Osteocyte (in vitro differentiated cells): Measurements from ENCODE around the gene LHX8. TPM values are rescaled to one million over a fixed set of nuclear protein-coding genes. Genes with fewer than 3 reads are reported as not detected.

Experiments used
- DNase-seq: peaks from one replicate; pipeline ENCODE4 v3.0.0; 2021; ENCODE audit warnings: mixed read lengths; ENCODE audit not compliant: unreplicated experiment; ENCODE audit errors: extremely low spot score
- H3K27ac Mint-ChIP-seq: one replicate; pipeline ENCODE4 v1.8.0; 2021; ENCODE audit warnings: mild to moderate bottlenecking, mixed read lengths; ENCODE audit not compliant: unreplicated experiment
- H3K27me3 Mint-ChIP-seq: one replicate; pipeline ENCODE4 v1.8.0; 2021; ENCODE audit warnings: mixed read lengths; ENCODE audit not compliant: unreplicated experiment
- H3K36me3 Mint-ChIP-seq: one replicate; pipeline ENCODE4 v1.8.0; 2021; ENCODE audit warnings: mixed read lengths; ENCODE audit not compliant: unreplicated experiment
- H3K4me1 Mint-ChIP-seq: one replicate; pipeline ENCODE4 v1.8.0; 2021; ENCODE audit warnings: mixed read lengths; ENCODE audit not compliant: unreplicated experiment
- H3K4me3 Mint-ChIP-seq: one replicate; pipeline ENCODE4 v1.8.0; 2021; ENCODE audit warnings: mild to moderate bottlenecking, moderate library complexity, mixed read lengths; ENCODE audit not compliant: unreplicated experiment
- H3K9me3 Mint-ChIP-seq: one replicate; pipeline ENCODE4 v1.8.0; 2021; ENCODE audit warnings: mixed read lengths; ENCODE audit not compliant: unreplicated experiment
- total RNA-seq: library from RNA; stranded (reverse); gene quantifications from 2 replicates; pipeline ENCODE4 v1.2.1, GENCODE V29; 2021
- TF ChIP-seq, protein P1 (sequence below): fragments of 200-600 bp; sonication (generic); IDR thresholded peaks from 2 replicates; pipeline ENCODE4 v1.5.0; 2021; ENCODE audit warnings: antibody characterized with exemption, mild to moderate bottlenecking, moderate library complexity

LHX8 gene
- total RNA-seq, 1 donor from 2014 or later: not detected

DNA sequence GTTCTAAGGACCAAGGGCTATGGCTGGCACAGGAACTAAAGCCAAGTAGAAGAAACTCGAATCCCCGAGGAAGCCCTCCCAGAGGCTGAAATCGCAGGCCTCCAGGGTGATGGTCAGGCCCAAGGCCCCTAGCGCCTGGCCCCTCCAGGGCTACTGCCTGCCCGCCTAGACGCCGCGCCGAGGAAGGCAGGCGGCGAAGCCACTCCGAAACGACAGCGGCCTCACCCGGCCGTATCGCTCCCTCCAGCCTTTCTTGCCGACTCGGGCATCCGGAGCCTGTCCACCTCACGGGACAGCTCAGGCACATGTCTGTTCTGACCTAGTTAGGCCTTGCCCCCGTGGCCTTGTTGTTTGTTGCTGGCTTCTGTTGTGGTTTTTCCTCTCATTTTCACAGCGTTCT lies 9.7 kb upstream of the LHX8 start:
- Mint-ChIP-seq H3K4me1 (no peaks in the 10 kb centered on the region), H3K36me3 (no peaks in the 10 kb centered on the region), H3K4me3 (no peak overlapping the region), H3K9me3 (no peaks in the 10 kb centered on the region), H3K27me3 (peaks cover 28% of the 10 kb centered on the region), H3K27ac (no peak overlapping the region)
- TF ChIP-seq, protein P1, sequence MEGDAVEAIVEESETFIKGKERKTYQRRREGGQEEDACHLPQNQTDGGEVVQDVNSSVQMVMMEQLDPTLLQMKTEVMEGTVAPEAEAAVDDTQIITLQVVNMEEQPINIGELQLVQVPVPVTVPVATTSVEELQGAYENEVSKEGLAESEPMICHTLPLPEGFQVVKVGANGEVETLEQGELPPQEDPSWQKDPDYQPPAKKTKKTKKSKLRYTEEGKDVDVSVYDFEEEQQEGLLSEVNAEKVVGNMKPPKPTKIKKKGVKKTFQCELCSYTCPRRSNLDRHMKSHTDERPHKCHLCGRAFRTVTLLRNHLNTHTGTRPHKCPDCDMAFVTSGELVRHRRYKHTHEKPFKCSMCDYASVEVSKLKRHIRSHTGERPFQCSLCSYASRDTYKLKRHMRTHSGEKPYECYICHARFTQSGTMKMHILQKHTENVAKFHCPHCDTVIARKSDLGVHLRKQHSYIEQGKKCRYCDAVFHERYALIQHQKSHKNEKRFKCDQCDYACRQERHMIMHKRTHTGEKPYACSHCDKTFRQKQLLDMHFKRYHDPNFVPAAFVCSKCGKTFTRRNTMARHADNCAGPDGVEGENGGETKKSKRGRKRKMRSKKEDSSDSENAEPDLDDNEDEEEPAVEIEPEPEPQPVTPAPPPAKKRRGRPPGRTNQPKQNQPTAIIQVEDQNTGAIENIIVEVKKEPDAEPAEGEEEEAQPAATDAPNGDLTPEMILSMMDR: no peak
- DNase-seq: peak; percentile 74

DNA sequence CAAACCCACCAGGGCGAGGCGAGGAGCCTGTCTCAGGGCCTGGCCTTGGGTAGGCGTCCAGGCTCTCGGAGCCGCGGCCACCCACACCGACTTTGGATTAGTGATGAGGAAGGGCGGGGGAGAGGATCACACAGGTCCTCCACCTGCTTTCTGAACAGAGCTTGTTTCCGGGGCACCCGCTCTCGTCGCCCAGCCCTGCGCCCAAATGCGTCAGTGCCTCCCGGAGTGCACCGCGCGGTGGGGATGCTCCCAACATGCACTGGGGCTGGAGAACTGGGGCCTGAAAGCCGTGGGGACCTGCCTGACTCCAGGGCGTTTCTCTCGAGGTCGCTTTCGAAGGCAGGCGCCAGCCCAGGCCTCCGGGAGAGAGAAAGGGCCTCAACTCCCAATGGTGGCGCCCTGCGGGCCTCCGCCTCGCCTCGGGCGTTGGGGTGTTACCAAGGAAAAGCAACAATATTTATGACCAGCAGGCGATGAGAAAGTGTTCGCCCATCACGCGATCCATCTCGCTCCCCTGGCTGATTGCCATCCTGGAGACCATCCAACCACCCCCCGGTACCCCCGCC lies 8.9 kb upstream of the LHX8 start:
- Mint-ChIP-seq H3K9me3 (no peaks in the 10 kb centered on the region), H3K4me3 (no peak overlapping the region), H3K27ac (no peak overlapping the region), H3K4me1 (no peaks in the 10 kb centered on the region), H3K27me3 (peaks cover 35% of the 10 kb centered on the region), H3K36me3 (no peaks in the 10 kb centered on the region)
- DNase-seq: peak; percentile 83
- TF ChIP-seq, protein P1: no peak

DNA sequence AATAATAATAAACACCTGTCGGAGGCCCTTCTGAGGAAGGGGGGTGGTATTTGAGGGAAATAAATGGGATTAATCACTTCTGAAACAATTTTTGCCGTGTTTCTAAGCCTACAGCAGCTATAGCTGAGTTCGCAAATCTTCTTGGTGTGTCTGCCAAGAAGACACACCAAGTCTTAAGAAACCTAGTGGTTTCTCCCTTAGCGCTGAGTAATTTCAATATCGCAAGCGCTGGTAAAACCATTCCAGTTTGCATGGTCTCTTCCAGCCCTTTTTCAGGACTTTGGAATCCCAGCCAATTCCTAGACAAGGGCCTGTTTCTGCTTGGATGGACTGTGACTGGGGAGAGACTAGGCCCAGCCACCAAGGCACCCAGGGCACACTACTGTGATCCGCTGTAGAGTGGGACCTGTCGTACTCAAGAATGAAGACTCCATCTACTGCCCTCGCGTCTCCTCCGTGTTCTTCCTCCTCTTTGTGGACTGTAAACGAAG lies 7.5 kb upstream of the LHX8 start:
- H3K27ac Mint-ChIP-seq: no peak overlapping the region
- H3K9me3 Mint-ChIP-seq: no peaks in the 10 kb centered on the region
- H3K36me3 Mint-ChIP-seq: no peaks in the 10 kb centered on the region
- H3K4me1 Mint-ChIP-seq: no peaks in the 10 kb centered on the region
- TF ChIP-seq, protein P1: no peak
- peaks cover 49% of the 10 kb centered on the region for H3K27me3 Mint-ChIP-seq
- no peak for DNase-seq
- no peak overlapping the region for H3K4me3 Mint-ChIP-seq

DNA sequence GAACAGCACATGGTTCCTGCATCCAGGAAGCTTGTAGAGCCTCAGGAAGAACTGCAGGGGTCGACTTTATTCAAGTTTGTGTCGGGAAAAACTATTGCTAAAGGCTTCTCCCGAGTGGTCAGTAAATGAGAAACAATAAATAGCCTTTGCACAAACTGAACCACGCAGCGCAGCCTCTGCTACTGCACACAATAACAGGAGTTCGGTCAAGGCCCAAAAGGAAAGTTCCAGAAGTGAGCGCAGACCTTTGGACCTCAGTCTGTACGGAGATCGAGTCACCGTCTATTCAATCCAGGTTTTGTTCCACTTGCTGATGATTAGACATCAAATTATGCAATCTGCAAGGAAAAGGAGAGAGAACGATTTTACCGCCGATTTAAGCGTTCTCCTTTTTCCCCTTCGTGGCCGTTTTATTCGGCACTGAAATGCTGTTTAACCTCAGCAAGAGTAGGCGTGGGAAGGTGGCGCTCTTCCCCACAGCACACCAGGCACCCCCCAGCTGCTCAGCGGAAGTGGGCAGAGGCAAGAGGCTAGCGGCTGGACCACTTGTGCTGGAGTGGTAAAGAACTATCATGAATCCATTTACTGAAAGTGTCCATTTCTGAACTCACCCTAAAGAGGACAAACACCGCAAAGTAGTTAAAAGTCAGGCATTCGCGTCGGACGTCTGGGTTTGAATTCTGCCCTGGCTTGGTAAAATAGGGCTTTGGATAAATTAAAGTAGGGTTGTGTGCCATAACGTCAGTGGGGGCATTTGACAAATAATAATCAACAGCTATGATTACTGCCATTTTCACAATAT lies 6.1 kb upstream of the LHX8 start:
- Mint-ChIP-seq H3K36me3 (no peaks in the 10 kb centered on the region), H3K4me1 (peaks cover 3% of the 10 kb centered on the region), H3K27ac (no peak overlapping the region), H3K27me3 (peaks cover 61% of the 10 kb centered on the region), H3K4me3 (no peak overlapping the region), H3K9me3 (no peaks in the 10 kb centered on the region)
- DNase-seq: no peak
- TF ChIP-seq, protein P1: no peak

DNA sequence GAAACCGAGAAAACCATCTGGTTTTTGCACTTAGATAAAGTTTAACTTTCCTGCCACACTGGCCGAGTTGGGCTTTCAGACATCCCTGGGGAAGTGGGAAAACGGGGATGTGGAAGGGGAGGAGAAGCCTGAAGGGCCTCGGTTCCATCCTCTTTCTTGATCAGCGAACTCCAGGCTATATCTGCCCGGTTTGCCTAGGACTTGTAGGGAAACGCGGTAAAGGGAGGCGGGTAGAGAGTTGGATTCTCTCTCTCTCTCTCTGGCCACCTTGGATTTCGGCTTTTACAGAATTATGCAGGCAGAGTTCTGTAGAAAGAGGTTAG lies 4.6 kb upstream of the LHX8 start:
- H3K4me1 Mint-ChIP-seq: peaks cover 17% of the 10 kb centered on the region
- TF ChIP-seq, protein P1: no peak
- H3K27me3 Mint-ChIP-seq: peaks cover 76% of the 10 kb centered on the region
- H3K4me3 Mint-ChIP-seq: no peak overlapping the region
- H3K9me3 Mint-ChIP-seq: no peaks in the 10 kb centered on the region
- DNase-seq: no peak
- H3K36me3 Mint-ChIP-seq: no peaks in the 10 kb centered on the region
- no peak overlapping the region for H3K27ac Mint-ChIP-seq
